ENCODE measurements around the gene USB1.

USB1 gene

GRCh38 chr16:57957673-57958392, 43.4 kb upstream of the USB1 start:
- TF ChIP-seq CTCF (conservative IDR thresholded peaks at IDR 0.05; ENCODE audit: low read depth, low read length), result no peak
- no peak overlapping the region for H3K4me3 ChIP-seq (ENCODE audit: low read depth, low read length)
- no peak for DNase-seq (ENCODE audit: low read depth)

DNA sequence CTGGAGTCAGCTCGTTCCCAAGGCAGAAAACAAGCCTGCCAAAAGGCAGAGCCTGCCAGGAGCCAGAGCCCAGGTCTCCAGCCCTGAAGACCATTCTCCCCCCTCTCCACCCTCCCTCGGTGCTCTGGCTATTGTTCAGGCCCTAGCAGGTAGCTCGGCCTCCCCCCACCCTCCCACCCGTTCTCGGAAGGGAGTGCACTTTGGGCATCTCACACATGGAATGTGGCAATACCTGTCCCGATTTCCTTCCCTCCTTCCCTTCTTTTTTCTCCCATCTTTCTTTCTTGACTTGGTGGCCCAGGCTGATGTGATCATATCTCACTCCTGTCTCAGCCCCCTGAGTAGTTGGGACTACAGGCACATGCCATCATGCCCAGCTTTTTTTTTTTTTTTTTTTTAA, 42.7 kb upstream of the USB1 start:
- no peak overlapping the region for H3K4me3 ChIP-seq (ENCODE audit: low read depth, low read length)
- no peak for TF ChIP-seq CTCF (conservative IDR thresholded peaks at IDR 0.05; ENCODE audit: low read depth, low read length)
- DNase-seq (ENCODE audit: low read depth), result no peak

GRCh38 chr16:57959121-57959520, 42.1 kb upstream of the USB1 start:
- no peak for TF ChIP-seq CTCF (conservative IDR thresholded peaks at IDR 0.05; ENCODE audit: low read depth, low read length)
- H3K4me3 ChIP-seq (ENCODE audit: low read depth, low read length), result no peak overlapping the region
- no peak for DNase-seq (ENCODE audit: low read depth)

- DNase-seq (ENCODE audit: low read depth), result no peak
- no peak for TF ChIP-seq CTCF (conservative IDR thresholded peaks at IDR 0.05; ENCODE audit: low read depth, low read length)
- no peak overlapping the region for H3K4me3 ChIP-seq (ENCODE audit: low read depth, low read length)
Measured at GRCh38 chr16:57959804-57960203, 41.4 kb upstream of the USB1 start.

- H3K4me3 ChIP-seq (ENCODE audit: low read depth, low read length), result no peak overlapping the region
- no peak for TF ChIP-seq CTCF (conservative IDR thresholded peaks at IDR 0.05; ENCODE audit: low read depth, low read length)
- no peak for DNase-seq (ENCODE audit: low read depth)
Measured at GRCh38 chr16:57960310-57960709, 40.9 kb upstream of the USB1 start.

GRCh38 chr16:57960826-57961472, 40.3 kb upstream of the USB1 start:
- TF ChIP-seq CTCF (conservative IDR thresholded peaks at IDR 0.05; ENCODE audit: low read depth, low read length), result no peak
- H3K4me3 ChIP-seq (ENCODE audit: low read depth, low read length), result no peak overlapping the region

DNA sequence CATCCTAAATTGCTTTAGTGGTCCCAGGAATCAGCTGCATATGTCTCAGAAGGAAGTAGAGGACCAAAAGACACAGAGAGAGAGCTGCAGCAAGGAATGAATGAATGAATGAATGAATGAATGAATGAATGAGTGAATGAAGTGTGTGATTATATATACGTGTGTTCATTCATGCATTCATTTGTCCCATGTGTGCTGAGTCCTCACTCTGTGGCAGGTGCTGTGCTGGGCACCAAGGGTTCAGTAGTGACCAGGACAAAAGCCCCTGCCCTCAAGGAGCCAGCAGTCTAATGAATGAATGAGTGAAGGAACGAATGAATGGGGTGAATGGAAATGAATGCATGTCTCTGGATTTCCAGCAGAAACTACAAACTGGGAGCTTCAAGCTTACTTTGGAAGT, 39.7 kb upstream of the USB1 start:
- H3K4me3 ChIP-seq (ENCODE audit: low read depth, low read length), result no peak overlapping the region
- TF ChIP-seq CTCF (conservative IDR thresholded peaks at IDR 0.05; ENCODE audit: low read depth, low read length), result no peak
- no peak for DNase-seq (ENCODE audit: low read depth)

More at GRCh38 chr16:57960826-57961472, 40.3 kb upstream of the USB1 start:
- DNase-seq (ENCODE audit: low read depth), result no peak

Measured in choroid plexus epithelial cell (primary cell).